Tibial nerve (tissue), 4 donors: Measurements from ENCODE around the gene CLTCL1. TPM values are rescaled to one million over a fixed set of nuclear protein-coding genes. Genes with fewer than 3 reads are reported as not detected.

Experiments used
- DNase-seq, 2 donors: peaks; one replicate each; pipeline ENCODE4 v3.0.0-alpha.2; 2019; ENCODE audit warnings: low spot score in 2 of 2
- H3K27ac ChIP-seq, 4 donors: fragments of 200-600 bp; sonication (generic) in 3 of 4; one replicate each; pipeline ENCODE4 v1.5.1; 2017 to 2019; ENCODE audit warnings: mild to moderate bottlenecking in 1 of 4
- H3K27me3 ChIP-seq, 2 donors: fragments of 200-600 bp; sonication (generic) in 1 of 2; one replicate each; pipeline versions ENCODE4 v1.5.1 to v1.6.0; 2017 to 2019
- H3K36me3 ChIP-seq, 3 donors: fragments of 200-600 bp; sonication (generic); one replicate each; pipeline ENCODE4 v1.5.1; 2018 to 2019
- H3K4me1 ChIP-seq, 4 donors: fragments of 200-600 bp; sonication (generic) in 3 of 4; one replicate each; pipeline ENCODE4 v1.5.1; 2017 to 2019
- H3K4me3 ChIP-seq, 4 donors: fragments of 200-600 bp; sonication (generic) in 3 of 4; one replicate each; pipeline ENCODE4 v1.5.1; 2017 to 2019; ENCODE audit warnings: mild to moderate bottlenecking in 1 of 4, moderate library complexity in 1 of 4
- H3K9me3 ChIP-seq, 4 donors: fragments of 200-600 bp; sonication (generic) in 3 of 4; one replicate each; pipeline ENCODE4 v1.5.1; 2017 to 2019
- CTCF ChIP-seq, 5 experiments: fragments of 200-600 bp in 3 of 5; fragments of 450-650 bp in 2 of 5; sonication (generic) in 3 of 5; IDR thresholded peaks; one replicate each; pipeline ENCODE4 v1.5.1; 2016 to 2019; ENCODE audit warnings: antibody characterized with exemption in 5 of 5, mild to moderate bottlenecking in 3 of 5, moderate library complexity in 2 of 5
- EP300 ChIP-seq, 2 donors: sonication (generic); formaldehyde crosslinking; IDR thresholded peaks; one replicate each; pipeline ENCODE4 v1.6.1; 2017; ENCODE audit warnings: antibody characterized with exemption in 2 of 2, mild to moderate bottlenecking in 1 of 2
- POLR2A ChIP-seq, 2 donors: fragments of 450-650 bp; IDR thresholded peaks; one replicate each; pipeline ENCODE4 v1.6.1; 2017; ENCODE audit warnings: antibody characterized with exemption in 2 of 2, mild to moderate bottlenecking in 2 of 2, moderate library complexity in 2 of 2
- WGBS, 2 donors: methylation state at CpG; one replicate each; pipeline ENCODE4 v1.1.5; 2018; 5-methylcytosine and 5-hydroxymethylcytosine counted together
- total RNA-seq, 4 donors: library from RNA; depleted of rRNA; stranded (reverse); fragments of >200 nt; gene quantifications; one replicate each; pipeline ENCODE4 v1.1.0, GENCODE V29; 2016

CLTCL1 gene
- total RNA-seq, 4 donors from 2014 or later, result 22.6 to 35.9 (median 26.8) TPM

- TF ChIP-seq EP300 (IDR thresholded peaks at IDR 0.05) (no peak), CTCF (IDR thresholded peaks at IDR 0.05) (no peak), POLR2A (IDR thresholded peaks at IDR 0.05) (no peak)
- no peaks in the 10 kb centered on the region for H3K9me3 ChIP-seq
- no peak overlapping the region for H3K27ac ChIP-seq
- peaks cover 0 to 85% (median 0%) of the 10 kb centered on the region in 3 donors for H3K36me3 ChIP-seq
- no peaks in the 10 kb centered on the region for H3K27me3 ChIP-seq
- peaks cover 0 to 6% (median 0%) of the 10 kb centered on the region in 4 donors for H3K4me1 ChIP-seq
- WGBS, 2 donors, result 77 to 79% methylated on average over 6 of the region's 6 CpGs
- H3K4me3 ChIP-seq, result no peak overlapping the region
- no peak for DNase-seq
Observed at GRCh38 chr22:19223617-19224016, 67.9 kb downstream of the CLTCL1 start.

GRCh38 chr22:19223110-19223509, 68.4 kb downstream of the CLTCL1 start:
- Histone ChIP-seq H3K4me1 (peaks cover 0 to 11% (median 0%) of the 10 kb centered on the region in 4 donors), H3K36me3 (peaks cover 0 to 82% (median 0%) of the 10 kb centered on the region in 3 donors), H3K27ac (no peak overlapping the region), H3K27me3 (no peaks in the 10 kb centered on the region), H3K9me3 (no peaks in the 10 kb centered on the region), H3K4me3 (no peak overlapping the region)
- WGBS, 2 donors, result 85 to 87% methylated on average over 9 of the region's 9 CpGs
- no peak for DNase-seq
- TF ChIP-seq CTCF (IDR thresholded peaks at IDR 0.05), result no peak
- TF ChIP-seq EP300 (IDR thresholded peaks at IDR 0.05), result no peak
- no peak for TF ChIP-seq POLR2A (IDR thresholded peaks at IDR 0.05)

DNA sequence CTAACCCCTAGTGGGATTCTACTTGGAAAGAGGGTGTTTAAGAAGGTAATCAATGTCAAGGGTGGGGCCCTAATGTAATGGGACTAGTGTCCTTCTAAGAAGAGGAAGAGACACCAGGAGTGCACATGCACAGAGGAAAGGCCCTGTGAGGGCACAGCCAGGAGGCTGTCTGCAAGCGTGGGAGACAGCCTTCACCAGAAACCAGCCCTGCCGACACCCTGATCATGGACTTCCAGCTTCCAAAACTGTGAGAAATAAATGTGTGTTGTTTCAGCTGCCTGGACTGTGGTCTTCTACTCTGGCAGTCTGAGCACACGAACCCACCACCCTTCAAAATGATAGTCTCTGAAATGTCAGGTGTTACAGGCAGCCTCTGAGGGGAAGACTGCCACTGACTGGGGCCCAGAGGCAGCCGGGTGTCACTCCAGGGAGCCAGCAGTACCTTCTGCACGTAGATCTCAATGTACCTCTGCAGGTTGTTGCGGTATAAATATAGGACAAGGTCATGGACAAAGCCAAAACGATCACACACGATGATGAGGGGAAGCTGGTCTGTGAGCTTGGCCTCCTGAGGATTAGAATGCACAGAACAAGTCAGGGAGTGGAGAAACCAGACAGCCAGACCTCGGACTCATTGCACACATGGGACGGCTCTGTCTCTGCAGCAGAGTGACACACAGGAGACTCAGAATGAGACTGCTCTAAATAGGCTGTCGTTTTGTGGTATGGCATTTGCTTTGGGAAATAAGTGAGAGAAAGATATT, 69.1 kb downstream of the CLTCL1 start:
- no peak overlapping the region for H3K4me3 ChIP-seq
- peaks cover 0 to 16% (median 0%) of the 10 kb centered on the region in 4 donors for H3K4me1 ChIP-seq
- H3K36me3 ChIP-seq, result peaks cover 0 to 75% (median 0%) of the 10 kb centered on the region in 3 donors
- no peaks in the 10 kb centered on the region for H3K9me3 ChIP-seq
- no peak for DNase-seq
- no peak overlapping the region for H3K27ac ChIP-seq
- 89 to 92% methylated on average over 11 of the region's 11 CpGs for WGBS, 2 donors
- H3K27me3 ChIP-seq, result no peaks in the 10 kb centered on the region
- TF ChIP-seq EP300 (IDR thresholded peaks at IDR 0.05) (no peak), CTCF (IDR thresholded peaks at IDR 0.05) (no peak), POLR2A (IDR thresholded peaks at IDR 0.05) (no peak)

GRCh38 chr22:19220867-19221266, 70.7 kb downstream of the CLTCL1 start:
- no peak for DNase-seq
- Histone ChIP-seq H3K27ac (no peak overlapping the region), H3K27me3 (no peaks in the 10 kb centered on the region), H3K9me3 (no peaks in the 10 kb centered on the region), H3K4me1 (peaks cover 0 to 16% (median 0%) of the 10 kb centered on the region in 4 donors), H3K4me3 (no peak overlapping the region), H3K36me3 (peaks cover 0 to 74% (median 0%) of the 10 kb centered on the region in 3 donors)
- WGBS, 2 donors, result 75 to 91% methylated on average over 3 of the region's 3 CpGs
- TF ChIP-seq EP300 (IDR thresholded peaks at IDR 0.05), result no peak
- no peak for TF ChIP-seq POLR2A (IDR thresholded peaks at IDR 0.05)
- no peak for TF ChIP-seq CTCF (IDR thresholded peaks at IDR 0.05)

- H3K4me1 ChIP-seq, result peaks cover 0 to 16% (median 0%) of the 10 kb centered on the region in 4 donors
- H3K27ac ChIP-seq, result no peak overlapping the region
- peaks cover 0 to 66% (median 0%) of the 10 kb centered on the region in 3 donors for H3K36me3 ChIP-seq
- TF ChIP-seq CTCF (IDR thresholded peaks at IDR 0.05) (no peak), EP300 (IDR thresholded peaks at IDR 0.05) (no peak), POLR2A (IDR thresholded peaks at IDR 0.05) (no peak)
- no peaks in the 10 kb centered on the region for H3K27me3 ChIP-seq
- no peak for DNase-seq
- no peak overlapping the region for H3K4me3 ChIP-seq
- H3K9me3 ChIP-seq, result no peaks in the 10 kb centered on the region
- WGBS, 2 donors, result 60 to 73% methylated on average over 5 of the region's 5 CpGs
Observed at GRCh38 chr22:19218541-19219233, 72.8 kb downstream of the CLTCL1 start.
